ENCODE data around the gene USHBP1.

Gene USHBP1, protein sequence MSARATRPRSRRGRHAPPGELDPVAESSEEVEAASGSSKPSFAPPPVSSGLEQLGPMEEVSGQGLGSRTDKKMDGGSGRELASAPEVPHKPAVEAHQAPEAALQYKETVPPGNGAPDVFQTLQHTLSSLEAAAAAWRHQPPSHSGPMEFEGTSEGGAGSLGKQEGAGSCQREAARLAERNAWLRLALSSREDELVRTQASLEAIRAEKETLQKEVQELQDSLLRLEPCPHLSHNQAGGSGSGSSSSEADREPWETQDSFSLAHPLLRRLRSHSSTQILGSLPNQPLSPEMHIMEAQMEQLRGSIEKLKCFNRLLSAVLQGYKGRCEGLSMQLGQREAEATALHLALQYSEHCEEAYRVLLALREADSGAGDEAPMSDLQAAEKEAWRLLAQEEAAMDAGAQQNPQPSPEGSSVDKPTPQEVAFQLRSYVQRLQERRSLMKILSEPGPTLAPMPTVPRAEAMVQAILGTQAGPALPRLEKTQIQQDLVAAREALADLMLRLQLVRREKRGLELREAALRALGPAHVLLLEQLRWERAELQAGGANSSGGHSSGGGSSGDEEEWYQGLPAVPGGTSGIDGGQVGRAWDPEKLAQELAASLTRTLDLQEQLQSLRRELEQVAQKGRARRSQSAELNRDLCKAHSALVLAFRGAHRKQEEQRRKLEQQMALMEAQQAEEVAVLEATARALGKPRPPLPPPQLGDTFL

DNA sequence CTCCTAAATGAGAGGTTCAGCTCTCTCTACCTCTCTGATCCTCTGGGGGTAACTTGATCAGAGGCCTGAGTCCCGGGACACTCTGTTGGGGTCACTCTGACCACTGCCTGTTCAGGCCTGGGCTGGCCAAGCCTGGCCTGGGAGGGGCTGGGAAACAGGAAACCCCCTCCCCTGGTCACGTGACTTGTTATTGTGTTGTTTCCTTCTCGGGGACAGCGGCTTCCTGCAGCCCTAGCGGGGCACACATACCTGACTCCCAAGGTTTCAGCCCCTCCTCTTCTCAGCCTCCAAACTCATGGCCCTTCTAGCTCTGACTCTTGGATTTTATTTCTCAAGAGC is at the start of gene USHBP1:
Gene USHBP1, minus strand, starts transcription at position 105 of the 339 bp plus-strand sequence. CDS start 446 bp downstream, outside the sequence.
- DNase-seq (ENCODE audit: low read depth), result no peak

DNA sequence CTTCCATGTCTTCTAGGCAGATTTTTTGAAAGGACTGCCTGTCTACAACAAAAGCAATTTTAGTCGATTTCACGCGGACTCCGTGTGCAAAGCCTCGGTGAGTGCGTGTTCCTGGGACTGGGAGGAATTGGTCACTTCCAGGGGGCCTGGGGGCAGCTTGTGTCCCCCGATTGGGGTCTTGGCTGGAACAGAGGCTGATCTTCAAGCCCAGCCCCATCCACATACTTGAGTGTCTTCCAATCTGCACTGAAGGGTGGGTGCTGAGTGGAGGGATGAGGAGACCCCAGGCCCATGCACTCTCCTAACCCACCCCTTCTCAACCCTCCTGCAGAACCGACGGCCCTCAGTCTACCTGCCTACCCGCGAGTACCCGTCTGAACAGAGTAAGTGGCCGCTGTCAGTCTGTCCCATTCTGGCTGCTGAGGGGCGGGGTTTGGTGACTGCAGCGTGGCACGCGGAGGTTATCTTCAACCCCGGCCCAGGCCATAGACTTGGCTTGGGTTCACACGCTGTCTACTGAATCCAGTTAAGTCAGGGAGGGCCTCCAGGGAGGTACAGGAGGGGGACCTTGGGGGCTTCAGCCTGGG is 49.6 kb upstream of the USHBP1 start:
- DNase-seq (ENCODE audit: low read depth), result no peak

DNA sequence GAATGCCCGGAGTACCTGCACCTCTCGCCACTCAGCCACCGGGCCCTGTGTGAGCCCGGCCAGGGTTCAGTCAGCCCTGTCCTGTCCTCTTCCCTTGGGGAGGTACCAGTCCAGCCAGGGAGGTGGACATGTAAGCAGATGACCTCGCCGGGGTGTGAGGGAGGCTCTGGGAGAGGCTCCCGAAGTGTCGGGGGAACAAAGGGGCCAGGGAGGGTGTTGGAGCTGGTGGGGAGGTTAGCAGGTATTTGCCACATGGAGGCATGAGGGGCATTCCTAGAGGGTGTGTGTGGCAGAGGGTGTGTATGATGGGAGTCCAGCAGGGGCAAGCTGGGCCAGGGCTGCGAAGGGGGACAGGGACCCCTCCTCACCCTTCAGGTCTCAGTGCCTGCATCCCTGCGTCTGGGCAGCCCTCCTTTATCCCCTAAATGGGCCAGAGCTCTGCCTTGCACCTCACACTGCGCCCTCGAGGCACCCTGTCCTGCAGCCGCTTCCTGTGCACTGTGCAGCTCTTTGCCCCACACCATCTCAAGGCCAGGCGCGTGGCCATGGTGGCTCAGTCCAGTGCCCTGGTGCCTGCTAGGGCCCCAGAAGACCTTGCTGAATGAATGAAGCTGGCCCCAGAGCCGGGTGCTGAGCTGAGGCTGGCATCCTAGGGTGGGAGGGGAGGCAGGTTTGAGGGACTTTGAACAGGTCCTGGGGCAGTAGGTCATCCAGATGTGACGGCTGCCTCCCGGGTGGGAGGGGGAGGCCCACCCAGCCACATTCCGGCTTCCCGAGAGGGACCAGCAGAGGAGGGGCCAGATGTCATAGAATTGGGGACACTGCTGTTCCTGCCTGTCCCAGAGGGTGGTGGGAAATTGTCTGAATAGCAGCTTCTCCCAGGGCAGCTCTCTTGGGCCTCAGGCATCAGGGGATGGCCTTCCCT is 47.9 kb upstream of the USHBP1 start:
- DNase-seq (ENCODE audit: low read depth), result no peak

DNA sequence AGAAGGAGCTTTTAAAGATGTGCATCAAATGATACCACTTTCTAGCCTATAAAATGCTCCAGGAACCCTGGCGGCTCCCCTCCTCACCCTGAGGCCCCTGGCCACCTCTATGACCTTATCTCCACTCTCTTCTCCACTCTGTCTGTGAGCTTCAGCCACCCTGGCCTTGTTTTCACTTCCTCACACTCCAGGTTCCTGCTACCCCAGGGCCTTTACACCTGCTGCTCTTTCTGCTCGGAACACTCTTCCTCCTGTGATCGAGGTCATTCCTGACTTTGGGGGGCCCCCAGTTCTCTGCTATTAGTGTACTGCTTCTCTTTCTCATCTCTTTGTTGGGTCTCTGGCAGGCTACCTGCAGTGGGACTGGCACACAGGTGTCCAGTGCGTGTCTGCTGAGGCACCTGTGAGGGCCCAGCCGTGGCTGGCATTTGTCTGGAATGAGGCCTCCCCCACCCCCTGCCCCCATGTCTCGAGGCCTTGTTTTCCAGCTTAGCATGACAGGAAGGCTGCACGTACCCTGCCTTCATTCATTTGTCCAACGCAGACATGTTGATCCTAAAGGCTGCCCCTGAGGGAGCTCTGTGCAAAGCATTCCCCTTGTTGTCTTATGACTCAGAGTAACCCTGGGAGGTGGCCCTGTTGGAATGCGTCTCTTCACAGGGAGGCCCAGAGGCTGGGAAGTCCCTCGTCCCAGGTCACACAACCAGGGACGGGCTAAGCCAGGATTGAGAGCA is 47.1 kb upstream of the USHBP1 start:
- no peak for DNase-seq (ENCODE audit: low read depth)

DNA sequence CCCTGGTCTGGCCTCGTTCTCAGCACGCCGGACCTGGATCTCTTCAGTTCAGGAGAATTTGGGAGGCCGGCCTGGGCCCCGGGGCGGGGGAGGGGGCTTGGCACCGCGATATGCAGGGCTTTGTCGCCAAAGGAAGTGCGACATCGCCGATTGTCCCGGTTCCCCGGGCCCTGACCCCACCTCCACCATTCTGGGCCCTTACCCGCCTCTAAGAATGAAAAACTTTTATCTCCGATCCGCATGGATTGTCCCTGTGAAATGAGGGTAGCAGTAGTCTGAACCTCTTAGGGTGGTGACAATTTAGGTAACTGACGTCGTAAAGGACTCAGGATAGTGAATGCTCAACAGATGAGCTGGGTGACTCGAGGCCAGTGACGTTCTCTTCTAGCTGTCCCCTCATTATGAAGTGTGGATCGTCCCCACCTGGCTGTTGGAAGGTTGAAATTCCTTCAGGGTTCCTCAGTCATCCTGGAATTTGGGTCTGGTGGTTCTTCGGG is 45.5 kb upstream of the USHBP1 start:
- no peak for DNase-seq (ENCODE audit: low read depth)

DNA sequence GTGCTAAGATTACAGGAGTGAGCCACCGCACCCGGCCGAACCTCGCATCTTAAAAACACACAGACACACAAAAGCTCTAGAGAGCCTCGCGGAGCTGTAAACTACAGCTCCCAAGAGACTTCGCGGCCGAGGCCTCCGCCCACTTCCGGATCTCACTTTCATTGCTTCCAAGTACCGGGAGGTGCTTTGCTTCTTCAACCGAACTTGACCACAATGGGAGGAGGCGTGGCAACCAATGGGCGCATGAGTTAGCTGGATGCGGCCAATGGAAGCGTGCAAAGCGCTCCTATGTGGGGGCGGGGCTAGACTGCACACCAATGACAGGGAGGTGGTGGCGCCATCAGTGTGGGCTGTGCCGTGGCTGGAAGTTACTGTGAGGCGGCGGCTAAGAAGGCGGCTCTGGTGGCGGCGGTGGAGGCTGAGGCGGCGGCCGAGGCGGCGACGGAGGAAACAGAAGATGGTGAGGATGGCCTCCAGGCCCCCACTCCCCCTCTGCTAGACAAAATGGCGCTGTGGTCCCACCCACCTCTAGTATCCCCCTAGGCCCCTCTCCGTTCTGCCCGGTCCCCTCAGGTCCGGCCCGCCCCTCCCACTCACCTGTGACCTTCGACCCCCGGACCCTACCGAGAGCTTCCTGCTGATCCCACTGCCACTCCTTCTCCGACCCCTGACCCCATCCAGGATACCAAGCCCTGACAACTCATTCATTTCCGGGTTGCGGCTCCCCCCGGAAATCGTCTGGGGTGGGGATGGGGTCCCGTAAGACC is 44.8 kb upstream of the USHBP1 start, which contains the start of gene DDA1:
Gene DDA1, plus strand, starts transcription at position 366 of the 767 bp plus-strand sequence. Its CDS starts 92 bp downstream, at position 458.
- DNase-seq (ENCODE audit: low read depth), result peak; percentile 98

DNA sequence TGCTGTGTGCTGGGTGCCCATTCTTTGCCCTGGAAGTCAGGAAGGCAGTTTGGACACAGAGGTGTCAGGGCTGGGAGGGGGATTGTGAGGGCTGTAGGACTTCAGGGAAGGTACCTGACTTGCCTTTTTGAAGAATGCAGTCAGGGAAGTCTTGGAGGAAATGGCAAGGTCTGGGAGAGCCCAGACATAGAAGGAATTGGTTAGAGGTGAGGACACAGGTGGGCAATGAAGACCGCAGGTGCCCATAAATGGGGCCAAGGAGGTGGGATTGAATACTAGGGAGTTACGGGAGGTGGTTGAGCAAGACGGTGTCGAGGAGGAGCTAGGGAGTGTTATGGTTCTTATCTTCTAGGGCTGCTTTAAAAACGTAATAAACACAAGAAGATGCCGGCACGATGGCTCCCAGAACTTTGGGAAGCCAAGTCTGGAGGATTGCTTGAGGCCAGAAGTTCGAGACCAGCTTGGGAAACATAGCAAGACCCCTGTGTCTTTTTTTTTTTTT is 43.4 kb upstream of the USHBP1 start:
- no peak for DNase-seq (ENCODE audit: low read depth)

DNA sequence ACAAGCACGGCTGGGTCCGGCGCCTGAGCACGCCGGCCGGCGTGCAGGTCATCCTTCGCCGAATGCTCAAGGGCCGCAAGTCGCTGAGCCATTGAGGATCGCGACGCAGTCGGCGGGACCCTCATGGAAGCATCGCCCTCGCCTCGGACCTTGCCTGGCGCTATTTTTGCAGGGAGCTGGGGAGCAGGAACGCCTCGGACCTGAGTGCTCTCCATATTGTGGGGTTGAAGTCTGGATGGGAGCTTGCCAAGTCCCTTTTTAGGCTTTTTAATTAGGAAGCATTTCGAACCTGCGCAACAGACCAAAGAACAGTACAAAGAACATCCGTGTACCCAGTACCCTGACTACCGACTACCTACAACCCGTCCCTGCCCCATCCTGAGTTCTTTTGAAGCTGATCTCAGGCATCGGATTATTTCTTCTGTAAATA is 41.8 kb upstream of the USHBP1 start:
- DNase-seq (ENCODE audit: low read depth), result no peak

DNA sequence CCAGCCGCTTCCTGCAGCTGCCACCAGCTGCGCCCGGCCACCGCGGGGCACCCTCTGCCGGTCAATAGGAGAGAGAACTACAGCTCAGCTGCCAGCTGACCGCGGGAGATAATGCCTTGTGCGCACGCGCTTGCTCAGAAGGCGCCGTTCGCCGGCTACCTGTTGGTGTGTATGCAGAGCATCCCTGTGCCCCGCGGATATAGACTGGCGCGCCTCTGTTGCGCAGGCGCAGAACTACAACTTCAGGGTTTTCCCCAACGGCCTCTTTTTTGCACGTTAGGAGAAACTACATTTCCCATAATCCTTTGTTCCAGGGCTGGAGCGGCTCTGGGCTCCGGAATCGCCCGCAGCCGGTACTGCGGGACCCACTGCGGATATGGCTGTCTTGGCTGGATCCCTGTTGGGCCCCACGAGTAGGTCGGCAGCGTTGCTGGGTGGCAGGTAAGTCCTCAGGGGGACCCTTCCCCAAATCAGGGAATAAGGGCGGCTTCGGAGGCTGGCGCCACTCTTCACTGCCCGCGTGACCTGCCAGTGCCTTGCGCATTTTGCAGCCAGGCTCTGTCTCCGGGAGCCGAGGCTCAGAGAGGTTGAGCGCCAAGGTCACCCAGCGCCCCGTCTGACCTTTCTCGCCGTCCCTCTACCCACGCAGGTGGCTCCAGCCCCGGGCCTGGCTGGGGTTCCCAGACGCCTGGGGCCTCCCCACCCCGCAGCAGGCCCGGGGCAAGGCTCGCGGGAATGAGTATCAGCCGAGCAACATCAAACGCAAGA is 41.2 kb upstream of the USHBP1 start, which contains the start of gene MRPL34:
Gene MRPL34, plus strand, starts transcription at position 356 of the 768 bp plus-strand sequence. Its CDS starts 21 bp downstream, at position 377.
- peak; percentile 81 for DNase-seq (ENCODE audit: low read depth)

DNA sequence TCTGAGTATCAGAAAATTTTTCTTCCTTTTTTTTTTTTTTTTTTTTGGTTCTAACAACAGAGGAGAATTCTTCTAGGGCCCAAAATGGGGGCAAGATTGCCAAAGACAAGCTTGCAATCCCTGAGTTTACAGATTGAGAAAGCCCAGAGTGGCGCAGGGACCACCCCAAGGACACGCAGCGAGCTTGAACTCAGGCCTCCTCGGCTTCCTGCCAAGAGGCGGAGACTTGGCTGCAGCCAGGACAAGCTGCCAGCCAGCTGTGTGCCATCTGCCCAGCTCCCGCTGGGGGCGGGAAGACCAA is 40.6 kb upstream of the USHBP1 start:
- DNase-seq (ENCODE audit: low read depth), result no peak

DNA sequence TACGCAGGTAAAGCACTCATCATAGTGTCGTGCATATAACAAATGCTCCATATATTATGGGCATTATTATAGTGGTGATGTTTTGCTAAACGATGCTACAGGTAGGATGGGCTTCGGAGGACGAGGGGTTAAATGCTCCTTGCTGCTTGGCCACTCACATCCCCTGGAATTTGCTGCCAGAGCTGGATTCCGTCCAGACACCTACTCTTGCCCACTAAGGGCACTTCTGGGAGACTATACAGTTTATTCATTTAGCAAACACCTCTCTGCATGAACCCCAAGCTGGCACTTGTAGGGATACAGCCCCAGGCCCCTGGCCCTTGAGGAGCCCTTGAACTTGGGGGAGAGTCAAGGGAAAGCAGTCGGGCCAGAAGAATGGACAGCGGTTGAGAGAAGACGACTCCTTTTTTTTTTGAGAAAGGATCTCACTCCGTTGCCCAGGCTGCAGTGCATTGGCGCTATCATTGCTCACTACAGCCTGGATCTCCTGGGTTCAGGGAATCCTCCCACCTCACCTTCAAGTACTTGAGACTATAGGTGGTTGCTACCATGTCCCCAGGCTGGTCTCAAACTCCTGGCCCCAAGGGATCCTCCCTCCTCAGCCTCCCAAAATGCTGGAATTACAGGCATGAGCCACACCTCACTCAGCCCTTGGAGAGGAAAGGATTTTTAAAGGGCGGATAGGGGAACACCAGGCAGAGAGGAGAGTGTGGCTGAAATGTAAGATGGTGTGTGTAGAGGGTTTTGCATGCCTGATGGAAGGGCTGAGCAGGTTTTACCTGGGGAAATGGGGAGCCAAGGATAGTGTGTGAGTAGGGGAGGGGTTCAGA is 40.1 kb upstream of the USHBP1 start:
- no peak for DNase-seq (ENCODE audit: low read depth)

DNA sequence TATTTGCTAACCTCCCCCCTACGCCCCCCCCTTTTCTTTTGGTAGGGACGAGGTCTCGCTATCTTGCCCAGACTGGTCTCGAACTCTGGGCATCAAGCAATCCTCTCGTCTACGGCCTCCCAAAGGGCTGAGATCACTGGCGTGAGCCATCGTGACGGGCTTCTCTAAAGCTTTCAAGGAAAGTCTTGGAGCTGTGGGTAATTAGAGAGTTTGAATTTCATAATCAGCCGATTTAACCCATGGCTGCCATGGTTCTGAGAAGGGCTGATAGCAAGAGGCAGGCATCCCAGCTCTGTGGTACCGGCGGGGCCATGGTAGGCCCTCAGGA is 39.4 kb upstream of the USHBP1 start:
- no peak for DNase-seq (ENCODE audit: low read depth)

DNA sequence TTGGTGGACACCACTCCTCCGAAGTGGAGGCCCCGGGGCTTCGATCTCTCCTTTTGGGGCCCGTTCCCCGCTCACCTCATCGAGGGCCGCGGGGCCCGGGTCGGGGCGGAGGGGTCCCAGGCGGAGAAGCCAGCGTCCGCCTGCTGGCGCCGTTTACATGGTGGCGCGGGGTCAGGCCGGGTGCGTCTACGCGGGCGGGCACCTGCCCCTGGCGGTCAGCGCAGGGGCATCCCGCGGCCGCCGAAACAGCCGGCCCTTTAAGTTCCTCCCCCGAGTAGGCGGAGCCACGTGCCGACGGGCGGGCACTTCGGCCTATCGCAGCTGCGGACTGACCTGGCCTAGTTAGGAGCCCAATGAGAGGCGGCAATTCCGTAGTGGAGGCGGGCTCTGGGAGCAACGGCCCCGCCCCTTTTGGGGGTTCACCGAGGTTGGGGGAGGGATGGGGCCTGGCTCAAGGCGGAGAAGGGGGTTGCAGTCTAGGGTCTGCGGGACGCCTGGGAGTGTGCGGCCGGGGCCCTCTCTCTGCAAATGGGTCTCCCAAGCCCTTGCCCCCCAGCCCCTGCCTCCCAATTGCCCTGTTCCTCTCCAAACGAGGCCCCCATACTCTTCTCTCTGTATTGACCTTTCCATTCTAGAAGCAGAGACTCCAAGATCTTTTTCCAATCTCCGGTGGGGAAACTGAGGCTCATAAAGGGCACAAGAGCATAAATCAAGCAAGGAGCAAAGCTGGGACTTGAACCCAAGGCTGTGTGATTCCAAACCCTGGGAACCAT is 38.8 kb upstream of the USHBP1 start, which contains the start of gene ABHD8:
Gene ABHD8, minus strand, starts transcription at position 259 of the 773 bp plus-strand sequence. CDS start 1,809 bp downstream, outside the sequence.
- peak; percentile 88 for DNase-seq (ENCODE audit: low read depth)

DNA sequence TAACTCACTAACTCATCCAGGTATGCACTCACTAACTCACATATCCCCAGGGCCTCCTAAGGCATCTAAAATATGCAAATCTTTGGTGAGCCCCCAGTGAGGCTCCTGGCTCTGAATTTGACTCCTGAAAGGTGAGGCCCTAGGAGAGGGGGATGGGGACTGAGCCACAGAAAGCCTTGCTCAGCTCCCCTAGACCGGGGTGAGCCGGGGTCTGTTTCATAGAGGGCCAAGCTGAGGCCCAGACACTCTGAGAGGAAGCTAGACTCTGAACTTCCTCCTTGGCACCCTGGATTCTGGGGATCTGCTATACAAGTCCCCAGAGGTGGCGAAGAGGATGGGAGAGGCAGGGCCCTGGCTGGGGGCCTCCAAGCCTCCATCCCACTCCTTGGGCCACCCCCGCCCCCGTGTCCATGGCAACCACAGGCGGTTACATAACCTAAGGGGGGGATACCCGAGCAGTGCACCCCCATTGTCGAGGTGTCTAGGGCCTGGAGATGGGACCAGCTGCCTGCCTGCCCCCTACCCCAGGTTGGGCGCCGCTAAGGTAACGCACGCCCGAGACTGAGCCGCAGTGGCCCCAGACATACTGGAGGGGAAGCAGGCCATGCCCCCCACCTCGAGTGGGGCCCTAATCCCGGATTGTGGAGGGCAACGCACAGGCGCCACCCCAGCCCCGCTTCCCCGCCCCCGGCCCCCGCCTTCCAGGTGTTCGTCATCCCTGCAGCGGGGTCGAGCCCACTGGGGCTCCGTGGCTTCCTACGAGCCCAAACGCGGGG is 38.0 kb upstream of the USHBP1 start:
- DNase-seq (ENCODE audit: low read depth), result no peak

DNA sequence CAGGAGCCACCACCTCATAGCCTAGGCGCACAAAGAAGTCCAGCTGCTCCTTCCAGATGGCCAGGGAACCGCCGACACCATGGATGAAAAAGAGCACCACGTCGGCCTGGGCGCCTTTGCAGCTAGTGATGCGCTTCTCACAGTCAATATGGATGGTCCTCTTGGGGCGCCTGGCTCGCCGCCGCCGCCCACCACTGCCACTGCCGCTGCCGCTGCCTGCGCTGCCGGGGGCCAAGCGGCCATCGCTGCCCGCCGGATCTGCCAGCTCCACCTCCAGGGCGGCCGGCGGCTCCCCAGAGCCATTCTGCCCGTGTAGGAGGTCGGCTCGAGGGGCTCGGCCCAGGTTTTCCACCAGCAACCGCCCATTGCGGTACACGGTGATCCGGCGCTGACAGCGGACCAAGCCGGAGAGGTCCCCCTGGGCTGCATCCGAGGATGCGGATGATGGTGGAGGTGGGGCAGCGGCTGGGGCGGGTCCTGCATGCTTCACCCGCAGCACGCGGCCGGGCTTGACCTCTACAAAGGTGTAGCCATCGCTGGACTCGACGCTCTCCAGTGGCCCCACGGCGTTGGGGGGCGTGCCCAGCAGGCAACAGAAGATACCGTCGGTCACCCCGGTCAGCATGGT is 36.6 kb upstream of the USHBP1 start:
- no peak for DNase-seq (ENCODE audit: low read depth)

DNA sequence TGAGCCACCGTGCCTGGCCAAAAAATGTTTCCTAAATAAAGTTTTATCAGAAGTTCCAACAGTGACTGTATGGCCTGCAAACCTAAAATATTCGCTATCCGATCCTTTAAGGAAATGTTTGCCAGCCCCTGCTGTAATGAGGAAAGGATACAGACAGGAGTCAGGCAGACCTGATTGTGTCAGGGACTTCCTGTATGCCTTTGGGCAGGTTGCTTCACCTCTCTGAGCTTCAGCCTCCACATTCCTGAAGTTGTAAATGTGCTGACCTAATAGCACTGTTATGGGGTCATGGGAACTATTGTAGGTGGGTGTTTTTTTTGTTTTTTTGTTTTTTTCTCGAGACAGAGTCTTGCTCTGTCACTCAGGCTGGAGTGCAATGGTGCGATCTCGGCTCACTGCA is 32.4 kb upstream of the USHBP1 start:
- DNase-seq (ENCODE audit: low read depth), result no peak
